HG03060 (cell line): ENCODE measurements around the gene ERBB4.
"Not testable (repeated sequence)": the region's sequence is repeated elsewhere in the genome, so short reads cannot be mapped to it uniquely, and the experiment has no call there.

Experiments used
- ATAC-seq: cut with Tn5 transposase; IDR thresholded peaks from one replicate; pipeline ENCODE4 v1.9.1; 2021; ENCODE audit warnings: low read depth, moderate number of reproducible peaks; ENCODE audit not compliant: unreplicated experiment

ERBB4 gene

GRCh38 chr2:212237350-212238095, 301.1 kb downstream of the ERBB4 start:
- ATAC-seq, result no peak

- ATAC-seq, result no peak
Observed at GRCh38 chr2:212228743-212229171, 309.8 kb downstream of the ERBB4 start.

DNA sequence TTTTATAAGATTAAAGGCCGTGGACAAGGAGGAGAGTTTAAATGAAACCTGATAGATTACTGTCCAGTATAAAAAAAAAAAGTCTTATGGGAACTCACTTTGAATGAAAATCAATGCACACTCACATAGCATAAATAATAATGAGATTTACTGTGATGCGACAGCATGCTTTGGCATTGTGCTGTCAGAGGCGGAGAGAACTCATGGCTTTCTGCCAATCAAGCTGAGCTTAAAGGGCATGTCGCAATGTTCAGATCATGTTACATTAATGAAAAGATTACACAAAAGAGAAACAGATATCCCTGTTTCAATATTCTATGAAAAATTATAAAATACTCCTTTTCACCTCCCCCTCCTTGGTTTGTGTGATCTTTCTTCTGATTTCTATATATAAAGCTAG, 310.8 kb downstream of the ERBB4 start:
- ATAC-seq, result no peak

GRCh38 chr2:212226114-212226513, 312.5 kb downstream of the ERBB4 start:
- no peak for ATAC-seq

DNA sequence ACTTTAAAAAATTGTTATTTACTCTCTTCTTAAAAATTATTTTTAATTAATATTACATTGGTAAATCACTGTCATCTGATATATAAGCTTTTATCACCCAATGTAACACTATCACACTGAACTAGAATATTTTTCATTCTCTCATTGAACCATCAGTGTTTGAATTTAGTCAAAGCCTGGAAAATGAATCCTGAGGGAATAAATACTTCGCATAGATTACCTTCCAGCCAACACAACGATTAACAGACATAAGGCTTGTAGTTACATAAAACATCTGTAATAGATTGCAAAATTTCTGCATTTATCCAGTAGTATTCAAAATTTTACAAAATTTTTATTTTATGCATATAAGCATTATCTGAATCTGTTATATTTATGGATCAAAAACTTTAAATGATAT, 314.9 kb downstream of the ERBB4 start:
- ATAC-seq, result no peak

DNA sequence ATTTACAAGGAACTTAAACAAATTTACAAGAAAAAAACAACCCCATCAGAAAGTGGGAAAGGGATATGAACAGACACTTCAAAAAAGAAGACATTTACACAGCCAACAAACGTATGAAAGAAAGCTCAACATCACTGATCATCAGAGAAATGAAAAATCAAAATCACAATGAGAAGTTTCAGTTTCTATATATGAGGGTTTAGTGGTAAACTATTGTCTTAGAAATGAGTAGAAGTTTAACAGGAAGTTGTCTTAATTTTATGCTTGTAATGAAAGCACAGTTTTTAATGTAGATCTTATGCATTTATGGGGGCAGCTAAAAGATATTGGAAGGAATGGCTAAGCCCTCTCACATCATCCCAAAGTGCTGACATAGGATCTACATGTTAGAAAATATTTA, 325.4 kb downstream of the ERBB4 start:
- no peak for ATAC-seq

DNA sequence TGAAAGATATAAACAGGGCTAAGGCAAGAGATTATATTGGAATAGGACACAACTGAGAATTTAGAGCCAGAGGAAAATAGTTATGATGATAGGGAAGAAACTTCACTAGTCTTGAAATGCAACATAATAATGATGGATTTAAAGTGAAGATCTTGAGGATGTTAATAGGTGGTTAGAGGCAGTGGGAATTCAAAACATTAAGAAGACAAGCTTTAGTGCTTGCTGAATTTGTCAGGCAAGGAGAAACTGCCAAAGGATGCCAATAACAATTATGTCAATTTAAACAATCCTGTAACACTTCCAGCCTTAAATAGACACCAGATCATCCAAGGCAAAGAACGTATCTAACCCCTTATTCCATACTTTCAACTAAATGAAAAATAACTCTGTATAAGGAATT, 330.1 kb downstream of the ERBB4 start:
- ATAC-seq, result no peak

GRCh38 chr2:212197776-212198175, 340.8 kb downstream of the ERBB4 start:
- ATAC-seq, result no peak

GRCh38 chr2:212195626-212196025, 343.0 kb downstream of the ERBB4 start:
- no peak for ATAC-seq

DNA sequence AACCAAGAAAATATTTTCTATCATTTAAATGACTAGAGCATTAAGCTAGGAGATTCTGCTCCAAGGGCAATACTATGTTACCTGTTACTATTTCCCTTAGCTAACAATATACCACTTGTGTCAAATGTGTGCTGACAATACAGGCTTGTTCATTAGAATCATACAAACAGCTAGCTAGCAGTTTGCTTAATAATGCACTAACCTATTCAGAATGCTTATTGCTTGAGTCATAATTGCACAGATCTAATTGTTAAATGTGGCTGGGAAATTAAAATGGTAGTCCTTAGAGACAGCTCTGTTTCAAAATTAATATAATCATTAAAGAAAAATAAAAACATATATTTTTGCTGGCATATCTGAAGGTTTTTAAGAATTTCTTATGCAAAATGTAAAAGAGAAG, 344.2 kb downstream of the ERBB4 start:
- no peak for ATAC-seq

GRCh38 chr2:212193803-212194202, 344.8 kb downstream of the ERBB4 start:
- no peak for ATAC-seq

GRCh38 chr2:212193056-212193455, 345.5 kb downstream of the ERBB4 start:
- ATAC-seq, result no peak

DNA sequence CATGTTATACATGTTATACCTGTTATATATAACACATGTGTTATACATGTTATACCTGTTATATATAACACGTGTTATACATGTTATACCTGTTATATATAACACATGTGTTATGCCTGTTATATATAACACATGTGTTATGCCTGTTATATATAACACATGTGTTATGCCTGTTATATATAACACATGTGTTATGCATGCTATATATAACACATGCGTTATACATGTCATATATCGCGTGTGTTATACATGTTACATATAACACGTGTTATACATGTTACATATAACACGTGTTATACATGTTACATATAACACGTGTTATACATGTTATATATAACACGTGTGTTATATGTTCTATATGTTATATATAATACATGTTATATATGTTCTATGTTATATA, 347.2 kb downstream of the ERBB4 start:
- ATAC-seq, result not testable (repeated sequence)

GRCh38 chr2:212186166-212186565, 352.4 kb downstream of the ERBB4 start:
- no peak for ATAC-seq

DNA sequence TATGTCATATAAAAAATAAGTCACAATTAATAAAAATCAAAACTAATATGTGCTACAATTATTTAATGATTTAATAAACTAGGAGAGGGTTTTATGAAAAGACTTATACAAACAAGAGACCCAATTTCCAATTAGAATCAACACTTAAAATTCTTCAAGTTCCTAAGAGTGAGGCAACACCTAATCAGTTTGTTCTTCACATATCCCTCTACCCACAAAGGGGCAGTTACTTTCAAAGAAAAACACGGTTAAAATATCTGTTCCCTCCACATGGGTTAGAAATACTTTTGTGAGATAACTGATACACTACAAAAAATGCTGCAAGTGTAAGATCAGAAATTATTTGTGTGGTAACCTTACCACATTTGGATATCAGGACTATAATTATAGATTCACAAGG, 357.0 kb downstream of the ERBB4 start:
- ATAC-seq, result no peak

DNA sequence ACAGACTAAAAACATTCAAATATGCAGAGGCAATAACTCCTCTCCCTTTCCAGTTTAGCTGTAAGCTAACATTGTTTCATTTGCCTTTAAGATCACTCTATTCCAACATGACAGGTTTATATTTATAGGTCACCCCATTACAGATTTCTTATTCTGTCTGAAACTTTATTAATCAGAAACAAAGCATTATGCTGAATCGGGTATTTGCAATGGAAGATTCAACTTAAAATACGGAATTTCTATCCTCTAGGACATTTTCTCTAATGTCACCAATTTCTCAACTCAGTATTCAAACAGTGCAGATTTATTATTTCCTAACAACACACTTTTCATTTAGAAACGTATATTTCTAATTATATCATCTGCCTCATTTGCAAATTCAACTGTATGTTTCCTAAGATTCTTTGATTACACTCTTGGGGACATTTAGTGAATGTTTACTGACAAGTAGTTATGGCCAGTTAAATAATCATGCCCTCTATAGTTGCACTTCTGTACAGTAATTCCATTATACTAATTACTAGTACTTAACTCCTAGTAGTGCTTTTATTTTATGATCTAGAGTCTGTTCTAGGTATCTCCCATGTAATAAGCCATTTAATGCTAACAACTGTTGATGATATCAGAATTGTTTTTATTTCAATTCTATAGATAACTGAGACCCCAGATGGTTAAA, 358.1 kb downstream of the ERBB4 start:
- ATAC-seq, result no peak

DNA sequence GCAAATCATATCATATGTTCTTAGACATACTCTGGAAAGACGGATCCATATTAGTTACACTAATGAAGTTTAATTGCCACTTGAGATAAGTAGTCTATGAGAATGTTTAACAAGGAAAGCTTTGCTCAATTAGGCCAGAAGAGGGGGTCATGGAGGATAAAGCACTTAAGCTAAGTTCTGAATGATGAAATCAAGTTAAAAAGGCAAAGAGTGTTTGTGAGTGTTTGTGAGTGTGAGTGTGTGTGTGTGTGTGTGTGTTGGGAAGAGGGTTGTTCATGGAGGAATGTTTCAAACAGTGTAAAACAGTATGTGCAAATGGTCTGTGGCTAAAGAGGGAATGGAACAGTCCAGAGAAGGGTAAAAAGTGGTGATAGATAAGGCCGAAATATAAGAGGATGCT, 360.9 kb downstream of the ERBB4 start:
- ATAC-seq, result no peak

- ATAC-seq, result no peak
Observed at GRCh38 chr2:212176151-212176550, 362.5 kb downstream of the ERBB4 start.

- ATAC-seq, result no peak
Observed at GRCh38 chr2:212173756-212174510, 364.7 kb downstream of the ERBB4 start.

DNA sequence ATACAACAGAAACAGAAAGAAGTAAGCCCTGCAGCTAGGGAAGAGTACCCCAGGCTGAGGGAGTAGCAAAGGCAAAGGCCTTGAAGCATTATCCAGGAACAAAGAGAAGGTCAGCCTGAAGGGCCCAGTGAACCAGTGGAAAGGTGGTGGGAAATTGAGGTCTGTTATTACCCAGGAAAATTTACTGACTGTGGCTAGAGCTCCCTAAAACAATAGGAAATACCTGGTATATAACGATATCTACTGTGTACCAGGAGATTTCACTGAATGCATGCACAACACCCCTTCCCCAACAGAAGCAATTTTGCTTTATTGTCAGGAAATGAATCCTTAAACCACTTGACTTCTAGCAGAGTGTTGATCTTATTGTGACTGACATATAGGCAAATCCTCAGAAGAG, 365.3 kb downstream of the ERBB4 start:
- ATAC-seq, result no peak

- ATAC-seq, result no peak
Observed at GRCh38 chr2:212170382-212170781, 368.2 kb downstream of the ERBB4 start.
